Nephron progenitor cell (in vitro differentiated cells): ENCODE measurements around the gene AXIN2.

Experiments
- DNase-seq: peaks from one replicate; pipeline ENCODE4 v3.0.0; 2021
- H3K27ac Mint-ChIP-seq: 2 replicates; pipeline ENCODE4 v1.8.0; 2021; ENCODE audit warnings: mild to moderate bottlenecking, moderate library complexity, mixed read lengths
- H3K27me3 Mint-ChIP-seq: 2 replicates; pipeline ENCODE4 v1.8.0; 2021; ENCODE audit warnings: mild to moderate bottlenecking, low read depth, mixed read lengths; ENCODE audit not compliant: poor library complexity
- H3K36me3 Mint-ChIP-seq: 2 replicates; pipeline ENCODE4 v1.8.0; 2021; ENCODE audit warnings: low read depth, mixed read lengths
- H3K4me1 Mint-ChIP-seq: 2 replicates; pipeline ENCODE4 v1.8.0; 2021; ENCODE audit warnings: mixed read lengths
- H3K4me3 Mint-ChIP-seq: 2 replicates; pipeline ENCODE4 v1.8.0; 2021; ENCODE audit warnings: mild to moderate bottlenecking, moderate library complexity, mixed read lengths
- H3K9me3 Mint-ChIP-seq: 2 replicates; pipeline ENCODE4 v1.8.0; 2021; ENCODE audit warnings: mild to moderate bottlenecking, moderate library complexity, mixed read lengths
- TF ChIP-seq, protein P1 (sequence below): fragments of 200-600 bp; sonication (generic); IDR thresholded peaks from 2 replicates; pipeline ENCODE4 v1.5.0; 2021; ENCODE audit warnings: antibody characterized with exemption

The AXIN2 gene

DNA sequence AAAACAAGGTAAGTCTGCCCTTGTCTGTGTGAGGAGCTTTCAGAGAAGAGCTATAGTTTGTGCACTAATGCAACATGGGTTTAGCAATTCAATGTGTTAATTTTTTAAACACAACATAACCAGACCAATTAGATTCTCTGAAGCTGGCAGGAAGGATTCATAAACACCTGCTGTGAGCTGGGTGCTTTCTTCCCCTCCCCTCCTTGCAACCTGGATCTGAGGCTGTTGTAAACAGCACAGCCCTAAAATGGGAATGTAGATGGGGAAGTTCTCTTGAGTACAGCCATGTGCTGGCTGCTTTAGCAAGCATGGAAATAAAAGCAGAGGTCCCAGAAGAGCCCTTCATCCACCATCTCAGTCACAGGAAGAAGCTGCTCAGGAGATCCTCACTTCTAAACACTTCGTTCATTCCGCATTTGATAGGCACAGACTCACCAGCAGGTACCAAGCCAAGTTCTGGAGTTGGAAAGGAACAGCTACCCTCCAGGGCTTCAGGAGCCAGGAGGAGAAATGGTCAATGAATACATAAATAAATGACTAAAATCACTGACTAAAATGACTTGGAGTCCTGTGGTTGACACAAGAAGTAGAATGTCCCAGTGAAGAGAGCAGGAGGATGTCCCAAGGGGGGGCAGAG, 21.7 kb downstream of the AXIN2 start:
- Mint-ChIP-seq H3K9me3 (no peaks in the 10 kb centered on the region), H3K4me1 (peaks cover 54% of the 10 kb centered on the region), H3K27ac (no peak overlapping the region), H3K36me3 (peaks cover 68% of the 10 kb centered on the region), H3K4me3 (no peak overlapping the region), H3K27me3 (no peaks in the 10 kb centered on the region)
- DNase-seq: no peak
- TF ChIP-seq, protein P1, sequence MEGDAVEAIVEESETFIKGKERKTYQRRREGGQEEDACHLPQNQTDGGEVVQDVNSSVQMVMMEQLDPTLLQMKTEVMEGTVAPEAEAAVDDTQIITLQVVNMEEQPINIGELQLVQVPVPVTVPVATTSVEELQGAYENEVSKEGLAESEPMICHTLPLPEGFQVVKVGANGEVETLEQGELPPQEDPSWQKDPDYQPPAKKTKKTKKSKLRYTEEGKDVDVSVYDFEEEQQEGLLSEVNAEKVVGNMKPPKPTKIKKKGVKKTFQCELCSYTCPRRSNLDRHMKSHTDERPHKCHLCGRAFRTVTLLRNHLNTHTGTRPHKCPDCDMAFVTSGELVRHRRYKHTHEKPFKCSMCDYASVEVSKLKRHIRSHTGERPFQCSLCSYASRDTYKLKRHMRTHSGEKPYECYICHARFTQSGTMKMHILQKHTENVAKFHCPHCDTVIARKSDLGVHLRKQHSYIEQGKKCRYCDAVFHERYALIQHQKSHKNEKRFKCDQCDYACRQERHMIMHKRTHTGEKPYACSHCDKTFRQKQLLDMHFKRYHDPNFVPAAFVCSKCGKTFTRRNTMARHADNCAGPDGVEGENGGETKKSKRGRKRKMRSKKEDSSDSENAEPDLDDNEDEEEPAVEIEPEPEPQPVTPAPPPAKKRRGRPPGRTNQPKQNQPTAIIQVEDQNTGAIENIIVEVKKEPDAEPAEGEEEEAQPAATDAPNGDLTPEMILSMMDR: no peak

DNA sequence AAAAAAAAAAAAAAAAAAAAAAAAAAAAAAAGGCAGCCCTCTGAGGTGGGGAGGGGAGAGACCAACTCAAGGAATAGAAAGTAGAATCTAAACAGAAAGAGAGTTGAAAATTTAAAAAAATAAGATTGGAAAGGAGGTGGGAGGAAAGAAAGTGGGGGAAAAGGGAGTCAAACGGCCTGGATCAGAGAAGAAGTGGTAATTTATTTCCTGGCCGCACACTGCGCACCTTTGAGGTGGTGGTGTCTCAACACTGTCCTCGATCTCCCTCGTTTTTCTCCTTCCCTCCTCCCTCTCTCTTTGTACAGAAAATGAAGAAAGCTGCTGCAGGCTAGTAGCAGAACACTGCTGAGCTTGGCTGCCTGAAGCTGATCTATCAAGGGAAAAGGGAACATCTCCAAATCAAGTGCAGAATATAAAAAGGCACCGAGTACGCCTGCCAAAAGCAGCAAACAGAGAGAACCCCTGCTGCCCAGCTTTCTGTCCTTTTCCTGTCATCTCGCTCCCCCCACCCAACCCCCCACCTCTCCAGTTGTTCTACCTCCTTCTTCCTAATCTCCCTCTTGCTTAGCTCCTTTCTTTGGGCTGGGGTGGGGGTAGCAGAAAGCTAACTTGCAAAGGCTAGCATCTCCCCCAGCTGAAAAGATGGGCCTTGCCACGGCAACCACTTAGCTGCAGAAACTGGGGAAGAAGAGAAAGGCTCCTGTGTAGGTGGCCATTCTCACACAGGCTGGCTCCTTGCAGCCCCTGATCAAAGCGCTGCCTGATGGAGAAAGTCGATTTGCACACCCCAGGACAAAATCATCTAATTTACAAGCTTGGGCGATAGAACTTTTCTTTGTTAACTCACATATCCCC, 22.5 kb downstream of the AXIN2 start:
- Mint-ChIP-seq H3K4me1 (peaks cover 51% of the 10 kb centered on the region), H3K9me3 (no peaks in the 10 kb centered on the region), H3K4me3 (no peak overlapping the region), H3K36me3 (peaks cover 68% of the 10 kb centered on the region), H3K27ac (peak overlapping the region; percentile 86), H3K27me3 (no peaks in the 10 kb centered on the region)
- DNase-seq: no peak
- TF ChIP-seq, protein P1: no peak

DNA sequence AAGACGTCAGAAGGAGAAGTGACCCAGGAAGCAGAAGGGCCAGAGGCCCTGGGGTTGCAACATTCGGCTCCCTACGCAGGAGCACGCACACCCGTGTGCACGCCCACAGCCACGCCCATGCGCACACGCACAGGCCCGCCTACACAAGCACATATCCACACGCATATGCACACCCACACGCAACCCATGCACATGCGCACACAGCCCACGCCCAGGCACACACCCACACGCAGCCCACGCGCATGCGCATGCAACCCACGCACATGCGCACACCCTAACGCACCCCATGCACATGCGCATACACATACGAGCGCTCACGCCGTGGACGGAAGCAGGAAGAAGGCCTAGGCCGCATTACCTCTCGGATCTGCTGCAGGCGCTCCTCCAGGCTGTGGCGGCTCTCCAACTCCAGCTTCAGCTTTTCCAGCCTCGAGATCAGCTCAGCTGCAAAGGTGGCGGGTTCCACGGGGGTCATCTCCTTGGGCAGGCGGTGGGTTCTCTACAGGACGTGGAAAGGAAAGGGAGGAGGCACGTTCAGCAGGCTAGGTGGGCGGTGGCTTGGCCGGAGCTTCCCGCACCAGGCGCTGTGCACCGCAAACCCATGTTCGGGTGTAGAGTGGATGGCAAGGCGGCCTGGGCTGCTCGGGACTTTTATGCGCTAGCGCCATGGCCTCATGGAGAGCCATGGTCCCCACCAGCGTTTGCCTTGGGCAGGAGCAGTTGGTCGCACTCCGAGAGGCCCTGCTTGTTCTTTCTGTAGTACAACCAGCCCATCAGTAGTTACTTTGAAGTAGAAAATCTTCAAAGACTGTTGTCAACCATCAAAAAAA, 23.4 kb downstream of the AXIN2 start:
- H3K27me3 Mint-ChIP-seq: no peaks in the 10 kb centered on the region
- TF ChIP-seq, protein P1: no peak
- no peak for DNase-seq
- H3K36me3 Mint-ChIP-seq: peaks cover 68% of the 10 kb centered on the region
- no peaks in the 10 kb centered on the region for H3K9me3 Mint-ChIP-seq
- H3K4me3 Mint-ChIP-seq: no peak overlapping the region
- H3K4me1 Mint-ChIP-seq: peaks cover 57% of the 10 kb centered on the region
- peak overlapping the region; percentile 86 for H3K27ac Mint-ChIP-seq

DNA sequence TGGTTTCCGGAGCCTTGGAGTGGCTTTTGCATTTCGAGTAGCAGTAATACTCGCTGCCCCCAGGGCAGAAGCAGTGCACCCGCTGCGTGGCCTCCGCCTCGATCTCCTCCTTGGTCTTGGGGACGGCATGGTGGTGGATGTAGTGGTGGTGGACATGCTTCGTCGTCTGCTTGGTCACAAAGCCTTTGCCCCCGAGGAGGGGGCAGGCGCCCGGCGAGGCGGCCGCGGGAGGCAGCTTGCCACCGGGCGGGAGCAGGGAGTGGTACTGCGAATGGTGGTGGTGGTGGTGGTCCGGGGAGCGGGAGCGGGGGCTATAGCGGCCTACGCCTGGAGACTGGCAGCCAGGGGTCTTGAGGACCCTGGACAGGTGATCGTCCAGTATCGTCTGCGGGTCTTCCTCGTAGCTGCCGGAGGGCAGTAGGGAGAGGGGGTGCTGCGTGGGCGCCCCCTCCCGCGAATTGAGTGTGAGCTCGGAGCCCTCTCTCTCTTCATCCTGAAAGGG, 24.1 kb downstream of the AXIN2 start:
- peaks cover 60% of the 10 kb centered on the region for H3K4me1 Mint-ChIP-seq
- no peaks in the 10 kb centered on the region for H3K9me3 Mint-ChIP-seq
- no peaks in the 10 kb centered on the region for H3K27me3 Mint-ChIP-seq
- no peak overlapping the region for H3K4me3 Mint-ChIP-seq
- H3K36me3 Mint-ChIP-seq: peaks cover 68% of the 10 kb centered on the region
- no peak for DNase-seq
- H3K27ac Mint-ChIP-seq: no peak overlapping the region
- TF ChIP-seq, protein P1: no peak

DNA sequence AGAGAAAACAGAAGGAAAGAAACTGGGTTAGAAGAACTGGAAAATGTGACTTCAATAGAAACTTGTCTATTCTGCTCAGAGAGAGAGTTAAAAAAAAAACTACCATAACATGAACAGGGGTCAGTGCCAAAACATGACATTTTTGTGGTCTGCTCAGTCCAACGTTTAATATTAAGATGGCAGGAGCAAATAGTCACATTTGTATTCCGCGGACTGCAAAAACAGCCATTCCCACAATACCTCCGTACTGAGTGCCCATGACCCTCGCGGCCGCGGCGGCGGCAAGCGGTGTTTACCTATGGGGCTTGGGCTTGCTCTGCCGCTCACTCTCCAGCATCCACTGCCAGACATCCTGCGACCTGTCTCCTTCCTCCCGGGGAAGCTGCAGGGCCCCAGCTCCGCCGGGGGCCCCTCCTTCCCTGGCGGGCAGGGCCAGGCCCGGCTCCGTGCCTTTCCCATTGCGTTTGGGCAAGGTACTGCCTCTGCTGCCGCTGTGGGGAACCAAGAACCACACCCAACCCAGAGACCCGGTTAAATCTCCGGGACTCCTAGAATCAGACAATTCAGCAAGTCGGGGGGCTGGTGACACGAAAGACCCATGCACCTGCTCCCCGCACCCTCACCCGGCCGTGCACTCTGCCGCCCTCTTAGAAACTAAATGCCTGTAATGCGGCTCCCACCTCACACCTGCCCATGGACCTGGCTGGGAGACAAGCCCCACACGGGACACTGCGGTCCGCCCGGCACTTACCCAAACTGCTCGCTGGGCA, 24.7 kb downstream of the AXIN2 start:
- no peaks in the 10 kb centered on the region for H3K27me3 Mint-ChIP-seq
- no peaks in the 10 kb centered on the region for H3K9me3 Mint-ChIP-seq
- peaks cover 67% of the 10 kb centered on the region for H3K4me1 Mint-ChIP-seq
- TF ChIP-seq, protein P1: no peak
- no peak overlapping the region for H3K27ac Mint-ChIP-seq
- H3K36me3 Mint-ChIP-seq: peaks cover 68% of the 10 kb centered on the region
- no peak for DNase-seq
- no peak overlapping the region for H3K4me3 Mint-ChIP-seq
